ENCODE data around the gene TDRD12. TPM values are rescaled to one million over a fixed set of nuclear protein-coding genes. Genes with fewer than 3 reads are reported as not detected.

Gene TDRD12
- total and polyA plus RNA-seq, 4 donors, result under 0.01 to 0.23 (median 0.02) TPM; not detected in 1

DNA sequence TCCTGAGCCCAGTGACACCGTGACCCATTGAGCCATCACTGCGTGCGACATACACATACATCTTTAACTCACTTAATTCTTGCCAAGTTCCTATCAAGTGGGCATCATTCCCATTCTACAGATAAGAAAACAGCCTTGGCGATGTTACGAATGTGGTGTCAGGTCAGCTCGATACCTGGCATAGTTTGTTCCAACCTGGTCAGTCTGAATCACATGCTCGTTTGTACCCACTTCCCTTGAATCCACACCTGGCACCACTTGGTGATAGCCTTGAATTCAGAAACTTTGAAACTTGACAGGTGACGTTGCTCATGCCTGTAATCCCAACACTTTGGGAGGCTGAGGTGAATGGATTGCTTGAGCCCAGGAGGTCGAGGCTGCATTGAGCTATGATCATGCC is 90.9 kb downstream of the TDRD12 start (continued):
- TF ChIP-seq FOXA1 (IDR thresholded peaks at IDR 0.05) (no peak), RAD21 (IDR thresholded peaks at IDR 0.05) (no peak), JUND (IDR thresholded peaks at IDR 0.05) (no peak), FOXA2 (IDR thresholded peaks at IDR 0.05) (no peak)
- TF ChIP-seq, protein P1, sequence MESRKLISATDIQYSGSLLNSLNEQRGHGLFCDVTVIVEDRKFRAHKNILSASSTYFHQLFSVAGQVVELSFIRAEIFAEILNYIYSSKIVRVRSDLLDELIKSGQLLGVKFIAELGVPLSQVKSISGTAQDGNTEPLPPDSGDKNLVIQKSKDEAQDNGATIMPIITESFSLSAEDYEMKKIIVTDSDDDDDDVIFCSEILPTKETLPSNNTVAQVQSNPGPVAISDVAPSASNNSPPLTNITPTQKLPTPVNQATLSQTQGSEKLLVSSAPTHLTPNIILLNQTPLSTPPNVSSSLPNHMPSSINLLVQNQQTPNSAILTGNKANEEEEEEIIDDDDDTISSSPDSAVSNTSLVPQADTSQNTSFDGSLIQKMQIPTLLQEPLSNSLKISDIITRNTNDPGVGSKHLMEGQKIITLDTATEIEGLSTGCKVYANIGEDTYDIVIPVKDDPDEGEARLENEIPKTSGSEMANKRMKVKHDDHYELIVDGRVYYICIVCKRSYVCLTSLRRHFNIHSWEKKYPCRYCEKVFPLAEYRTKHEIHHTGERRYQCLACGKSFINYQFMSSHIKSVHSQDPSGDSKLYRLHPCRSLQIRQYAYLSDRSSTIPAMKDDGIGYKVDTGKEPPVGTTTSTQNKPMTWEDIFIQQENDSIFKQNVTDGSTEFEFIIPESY (IDR thresholded peaks at IDR 0.05), result no peak

DNA sequence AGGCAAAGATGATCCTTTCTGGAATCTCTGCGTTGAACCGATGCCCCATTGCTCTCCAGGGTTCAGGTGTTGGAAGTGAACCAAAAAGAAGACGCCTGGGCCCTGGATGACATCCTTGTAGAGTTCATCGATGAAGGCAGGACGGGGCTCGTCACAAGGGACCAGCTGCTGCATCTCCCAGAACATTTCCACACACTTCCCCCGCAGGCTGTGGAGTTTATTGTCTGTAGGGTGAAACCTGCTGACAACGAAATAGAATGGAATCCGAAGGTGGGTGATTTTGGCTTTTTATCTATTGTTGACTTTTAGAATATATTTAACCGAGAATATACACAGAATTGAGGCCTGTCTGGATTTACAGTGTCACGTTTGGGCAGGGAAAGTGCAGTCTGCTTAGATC is 91.6 kb downstream of the TDRD12 start:
- Histone ChIP-seq H3K4me3 (ENCODE audit: low read depth in 1 of 3, low read length in 3 of 3) (no peak overlapping the region), H3K9ac (ENCODE audit: low read depth in 1 of 2, low read length in 2 of 2) (no peak overlapping the region), H3K4me1 (ENCODE audit: control insufficient read depth in 4 of 4, insufficient read depth in 4 of 4, low read length in 3 of 4) (no peaks in the 10 kb centered on the region), H3K27ac (ENCODE audit: low read depth in 1 of 2, low read length in 2 of 2) (no peak overlapping the region), H3K27me3 (ENCODE audit: control insufficient read depth in 4 of 4, insufficient read depth in 4 of 4, low read length in 3 of 4) (no peaks in the 10 kb centered on the region), H3K36me3 (ENCODE audit: control insufficient read depth in 4 of 4, insufficient read depth in 3 of 4, low read depth in 1 of 4, low read length in 3 of 4) (no peaks in the 10 kb centered on the region), H3K9me3 (ENCODE audit: control insufficient read depth in 4 of 4, low read length in 3 of 4) (no peaks in the 10 kb centered on the region)
- TF ChIP-seq, protein P2, sequence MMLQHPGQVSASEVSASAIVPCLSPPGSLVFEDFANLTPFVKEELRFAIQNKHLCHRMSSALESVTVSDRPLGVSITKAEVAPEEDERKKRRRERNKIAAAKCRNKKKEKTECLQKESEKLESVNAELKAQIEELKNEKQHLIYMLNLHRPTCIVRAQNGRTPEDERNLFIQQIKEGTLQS (IDR thresholded peaks at IDR 0.05), result no peak
- TF ChIP-seq NR2F2 (IDR thresholded peaks at IDR 0.05) (no peak), FOXA1 (IDR thresholded peaks at IDR 0.05) (no peak), JUND (IDR thresholded peaks at IDR 0.05) (no peak), EGR1 (IDR thresholded peaks at IDR 0.05; ENCODE audit: low read depth in 2 of 2) (no peak), FOXA2 (IDR thresholded peaks at IDR 0.05) (no peak), RAD21 (IDR thresholded peaks at IDR 0.05) (no peak), HNF4G (IDR thresholded peaks at IDR 0.05) (no peak), RXRA (IDR thresholded peaks at IDR 0.05) (no peak)
- TF ChIP-seq, protein P3, sequence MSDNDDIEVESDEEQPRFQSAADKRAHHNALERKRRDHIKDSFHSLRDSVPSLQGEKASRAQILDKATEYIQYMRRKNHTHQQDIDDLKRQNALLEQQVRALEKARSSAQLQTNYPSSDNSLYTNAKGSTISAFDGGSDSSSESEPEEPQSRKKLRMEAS (IDR thresholded peaks at IDR 0.05), result no peak
- TF ChIP-seq, protein P4, sequence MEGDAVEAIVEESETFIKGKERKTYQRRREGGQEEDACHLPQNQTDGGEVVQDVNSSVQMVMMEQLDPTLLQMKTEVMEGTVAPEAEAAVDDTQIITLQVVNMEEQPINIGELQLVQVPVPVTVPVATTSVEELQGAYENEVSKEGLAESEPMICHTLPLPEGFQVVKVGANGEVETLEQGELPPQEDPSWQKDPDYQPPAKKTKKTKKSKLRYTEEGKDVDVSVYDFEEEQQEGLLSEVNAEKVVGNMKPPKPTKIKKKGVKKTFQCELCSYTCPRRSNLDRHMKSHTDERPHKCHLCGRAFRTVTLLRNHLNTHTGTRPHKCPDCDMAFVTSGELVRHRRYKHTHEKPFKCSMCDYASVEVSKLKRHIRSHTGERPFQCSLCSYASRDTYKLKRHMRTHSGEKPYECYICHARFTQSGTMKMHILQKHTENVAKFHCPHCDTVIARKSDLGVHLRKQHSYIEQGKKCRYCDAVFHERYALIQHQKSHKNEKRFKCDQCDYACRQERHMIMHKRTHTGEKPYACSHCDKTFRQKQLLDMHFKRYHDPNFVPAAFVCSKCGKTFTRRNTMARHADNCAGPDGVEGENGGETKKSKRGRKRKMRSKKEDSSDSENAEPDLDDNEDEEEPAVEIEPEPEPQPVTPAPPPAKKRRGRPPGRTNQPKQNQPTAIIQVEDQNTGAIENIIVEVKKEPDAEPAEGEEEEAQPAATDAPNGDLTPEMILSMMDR (IDR thresholded peaks at IDR 0.05; ENCODE audit: low read depth, low read length, missing input control), result no peak
- TF ChIP-seq, protein P5, sequence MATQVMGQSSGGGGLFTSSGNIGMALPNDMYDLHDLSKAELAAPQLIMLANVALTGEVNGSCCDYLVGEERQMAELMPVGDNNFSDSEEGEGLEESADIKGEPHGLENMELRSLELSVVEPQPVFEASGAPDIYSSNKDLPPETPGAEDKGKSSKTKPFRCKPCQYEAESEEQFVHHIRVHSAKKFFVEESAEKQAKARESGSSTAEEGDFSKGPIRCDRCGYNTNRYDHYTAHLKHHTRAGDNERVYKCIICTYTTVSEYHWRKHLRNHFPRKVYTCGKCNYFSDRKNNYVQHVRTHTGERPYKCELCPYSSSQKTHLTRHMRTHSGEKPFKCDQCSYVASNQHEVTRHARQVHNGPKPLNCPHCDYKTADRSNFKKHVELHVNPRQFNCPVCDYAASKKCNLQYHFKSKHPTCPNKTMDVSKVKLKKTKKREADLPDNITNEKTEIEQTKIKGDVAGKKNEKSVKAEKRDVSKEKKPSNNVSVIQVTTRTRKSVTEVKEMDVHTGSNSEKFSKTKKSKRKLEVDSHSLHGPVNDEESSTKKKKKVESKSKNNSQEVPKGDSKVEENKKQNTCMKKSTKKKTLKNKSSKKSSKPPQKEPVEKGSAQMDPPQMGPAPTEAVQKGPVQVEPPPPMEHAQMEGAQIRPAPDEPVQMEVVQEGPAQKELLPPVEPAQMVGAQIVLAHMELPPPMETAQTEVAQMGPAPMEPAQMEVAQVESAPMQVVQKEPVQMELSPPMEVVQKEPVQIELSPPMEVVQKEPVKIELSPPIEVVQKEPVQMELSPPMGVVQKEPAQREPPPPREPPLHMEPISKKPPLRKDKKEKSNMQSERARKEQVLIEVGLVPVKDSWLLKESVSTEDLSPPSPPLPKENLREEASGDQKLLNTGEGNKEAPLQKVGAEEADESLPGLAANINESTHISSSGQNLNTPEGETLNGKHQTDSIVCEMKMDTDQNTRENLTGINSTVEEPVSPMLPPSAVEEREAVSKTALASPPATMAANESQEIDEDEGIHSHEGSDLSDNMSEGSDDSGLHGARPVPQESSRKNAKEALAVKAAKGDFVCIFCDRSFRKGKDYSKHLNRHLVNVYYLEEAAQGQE (IDR thresholded peaks at IDR 0.05), result no peak
- TF ChIP-seq, protein P1 (IDR thresholded peaks at IDR 0.05), result no peak
- DNase-seq (ENCODE audit: low spot score), result no peak
- WGBS, result 86% methylated on average over 11 of the region's 11 CpGs

All from liver (tissue), 9 donors.